GM19023 (cell line): ENCODE results near the gene OCIAD1.
"Not testable (repeated sequence)": the region's sequence is repeated elsewhere in the genome, so short reads cannot be mapped to it uniquely, and the experiment has no call there.

ENCODE experiments used
- ATAC-seq: cut with Tn5 transposase; IDR thresholded peaks from one replicate; pipeline ENCODE4 v1.9.1; 2021; ENCODE audit warnings: mild to moderate bottlenecking, moderate library complexity; ENCODE audit not compliant: unreplicated experiment

OCIAD1 gene

DNA sequence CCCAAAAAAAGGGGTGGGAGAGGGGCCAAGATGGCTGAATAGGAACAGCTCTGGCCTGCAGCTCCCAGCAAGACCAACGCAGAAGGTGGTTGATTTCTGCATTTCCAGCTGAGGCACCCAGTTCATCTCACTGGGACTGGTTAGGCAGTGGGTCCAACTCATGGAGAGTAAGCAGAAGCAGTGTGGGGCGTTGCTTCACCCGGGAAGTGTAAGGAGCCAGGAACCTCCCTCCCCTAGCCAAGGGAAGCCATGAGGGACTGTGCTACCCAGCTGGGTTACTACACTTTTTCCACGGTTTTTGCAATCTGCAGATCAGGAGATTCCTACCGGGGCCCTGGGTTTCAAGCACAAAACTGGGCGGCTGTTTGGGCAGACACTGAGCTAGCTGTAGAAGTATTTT lies 13.9 kb upstream of the OCIAD1 start:
- no peak for ATAC-seq

GRCh38 chr4:48821431-48821830 lies 9.5 kb upstream of the OCIAD1 start:
- not testable (repeated sequence) for ATAC-seq

GRCh38 chr4:48827622-48828021 lies 3.3 kb upstream of the OCIAD1 start:
- ATAC-seq, result no peak

- no peak for ATAC-seq
Observed at GRCh38 chr4:48831532-48832030, 693 bp downstream of the OCIAD1 start.

DNA sequence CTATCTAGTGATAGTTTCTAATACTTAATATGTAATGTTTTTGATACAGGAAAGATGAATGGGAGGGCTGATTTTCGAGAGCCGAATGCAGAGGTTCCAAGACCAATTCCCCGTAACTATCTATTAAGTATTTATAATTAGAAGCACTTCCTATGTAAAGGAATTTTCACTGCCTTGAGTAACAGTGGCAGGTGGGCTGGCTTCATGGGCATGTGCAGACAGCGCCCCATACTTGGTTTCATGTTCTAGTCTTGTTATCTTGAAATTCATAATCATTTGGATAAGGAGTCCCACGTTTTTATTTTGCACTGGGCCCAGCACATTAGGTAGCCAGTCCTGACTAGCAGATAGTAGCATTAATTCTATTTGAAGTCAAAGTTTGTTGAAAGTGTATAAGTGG lies 1.7 kb downstream of the OCIAD1 start:
- ATAC-seq, result no peak

- ATAC-seq, result no peak
Observed at GRCh38 chr4:48836658-48837057, 5.8 kb downstream of the OCIAD1 start.

- ATAC-seq, result no peak
Observed at GRCh38 chr4:48841045-48841827, 10.3 kb downstream of the OCIAD1 start.

GRCh38 chr4:48844843-48845242 lies 14.0 kb downstream of the OCIAD1 start:
- ATAC-seq, result no peak

- not testable (repeated sequence) for ATAC-seq
Observed at GRCh38 chr4:48848799-48849198, 17.9 kb downstream of the OCIAD1 start.

DNA sequence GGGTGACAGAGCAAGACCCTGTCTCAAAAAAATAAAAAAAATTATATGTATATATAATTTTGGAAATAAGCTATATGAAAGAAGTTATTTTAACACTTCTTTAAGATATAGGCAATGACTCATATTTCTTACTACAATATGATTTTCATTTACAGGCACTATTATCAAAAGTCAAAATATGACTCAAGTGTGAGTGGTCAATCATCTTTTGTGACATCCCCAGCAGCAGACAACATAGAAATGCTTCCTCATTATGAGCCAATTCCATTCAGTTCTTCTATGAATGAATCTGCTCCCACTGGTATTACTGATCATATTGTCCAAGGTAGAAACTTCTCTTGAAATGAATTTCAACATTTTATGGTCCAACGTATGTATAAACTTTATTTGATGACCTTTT lies 20.8 kb downstream of the OCIAD1 start:
- no peak for ATAC-seq

- ATAC-seq, result no peak
Observed at GRCh38 chr4:48853604-48854394, 22.9 kb downstream of the OCIAD1 start.

GRCh38 chr4:48854395-48854683 lies 23.5 kb downstream of the OCIAD1 start:
- no peak for ATAC-seq

GRCh38 chr4:48854982-48855381 lies 24.1 kb downstream of the OCIAD1 start:
- no peak for ATAC-seq

DNA sequence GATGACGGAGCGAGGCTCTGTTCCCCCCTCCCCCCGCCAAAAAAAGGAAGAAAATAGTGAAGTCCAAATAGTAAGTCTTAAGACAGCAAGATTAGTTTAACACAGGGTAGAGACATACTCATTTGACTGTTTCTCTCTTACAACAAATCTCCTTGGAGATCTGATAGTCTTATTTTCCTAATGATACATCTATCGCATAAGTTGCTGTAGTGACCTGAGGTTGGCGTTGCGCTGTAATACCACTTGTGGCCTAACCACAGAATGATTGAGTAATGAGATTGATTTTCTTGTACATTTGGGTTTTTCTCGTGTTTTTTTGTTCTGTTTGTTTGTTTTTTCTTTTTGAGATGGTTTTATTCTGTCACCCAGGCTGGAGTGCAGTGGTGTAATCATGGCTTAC lies 27.2 kb downstream of the OCIAD1 start:
- no peak for ATAC-seq

DNA sequence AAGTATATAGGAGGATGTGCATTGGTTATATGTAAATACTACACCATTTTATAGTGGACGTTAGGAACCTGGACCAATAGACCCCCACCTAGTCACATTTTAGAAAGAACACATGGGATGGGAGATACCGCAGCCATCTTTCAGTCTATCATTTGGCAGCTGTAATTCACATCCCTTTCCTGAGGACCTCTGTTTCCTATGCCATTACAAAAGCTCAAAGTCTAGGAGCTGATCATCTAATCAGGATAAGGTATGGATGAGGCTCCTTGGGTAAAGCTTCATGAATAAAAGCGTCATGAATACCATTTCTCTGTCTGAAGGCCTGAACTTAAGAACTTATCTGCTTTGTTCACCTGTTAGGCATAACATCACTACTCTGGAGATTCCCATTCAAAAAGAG lies 31.1 kb downstream of the OCIAD1 start:
- no peak for ATAC-seq

GRCh38 chr4:48862661-48863060 lies 31.8 kb downstream of the OCIAD1 start:
- no peak for ATAC-seq

- ATAC-seq, result no peak
Observed at GRCh38 chr4:48863728-48864127, 32.8 kb downstream of the OCIAD1 start.

GRCh38 chr4:48864696-48865095 lies 33.8 kb downstream of the OCIAD1 start:
- not testable (repeated sequence) for ATAC-seq

DNA sequence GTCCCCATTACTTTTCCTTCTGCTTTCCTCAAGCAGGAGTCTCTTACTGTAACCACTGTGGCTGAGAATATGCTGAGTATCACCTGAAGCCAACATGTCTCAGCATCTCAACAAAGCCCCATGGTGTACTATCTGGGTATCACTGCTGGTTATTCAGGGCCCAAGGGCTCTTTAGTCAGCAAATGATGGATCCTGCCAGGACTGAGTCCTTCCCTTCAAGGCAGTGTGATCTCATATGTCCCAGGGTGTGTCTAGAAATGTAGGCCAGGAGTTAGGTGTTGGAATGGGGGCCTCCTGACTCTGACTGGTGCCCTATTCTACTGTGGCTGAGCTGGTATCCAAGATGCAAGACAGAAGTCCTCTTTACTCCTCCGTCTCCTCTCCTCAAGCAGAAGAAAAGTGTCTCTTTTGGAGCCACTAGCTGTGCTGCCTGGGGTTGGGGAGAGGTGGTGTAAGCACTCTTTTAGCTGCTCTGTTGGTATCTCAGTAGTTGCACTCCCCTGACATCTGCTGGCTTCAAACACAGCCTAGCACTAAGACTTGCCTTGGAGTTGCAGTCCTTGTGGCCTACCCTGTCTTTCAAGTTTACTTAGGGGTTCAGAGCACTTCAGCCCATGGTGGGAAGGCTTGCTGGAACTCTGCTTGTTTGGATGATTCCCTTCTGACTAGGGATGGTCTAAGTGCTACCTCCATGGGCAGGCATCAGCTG lies 47.1 kb downstream of the OCIAD1 start:
- no peak for ATAC-seq

DNA sequence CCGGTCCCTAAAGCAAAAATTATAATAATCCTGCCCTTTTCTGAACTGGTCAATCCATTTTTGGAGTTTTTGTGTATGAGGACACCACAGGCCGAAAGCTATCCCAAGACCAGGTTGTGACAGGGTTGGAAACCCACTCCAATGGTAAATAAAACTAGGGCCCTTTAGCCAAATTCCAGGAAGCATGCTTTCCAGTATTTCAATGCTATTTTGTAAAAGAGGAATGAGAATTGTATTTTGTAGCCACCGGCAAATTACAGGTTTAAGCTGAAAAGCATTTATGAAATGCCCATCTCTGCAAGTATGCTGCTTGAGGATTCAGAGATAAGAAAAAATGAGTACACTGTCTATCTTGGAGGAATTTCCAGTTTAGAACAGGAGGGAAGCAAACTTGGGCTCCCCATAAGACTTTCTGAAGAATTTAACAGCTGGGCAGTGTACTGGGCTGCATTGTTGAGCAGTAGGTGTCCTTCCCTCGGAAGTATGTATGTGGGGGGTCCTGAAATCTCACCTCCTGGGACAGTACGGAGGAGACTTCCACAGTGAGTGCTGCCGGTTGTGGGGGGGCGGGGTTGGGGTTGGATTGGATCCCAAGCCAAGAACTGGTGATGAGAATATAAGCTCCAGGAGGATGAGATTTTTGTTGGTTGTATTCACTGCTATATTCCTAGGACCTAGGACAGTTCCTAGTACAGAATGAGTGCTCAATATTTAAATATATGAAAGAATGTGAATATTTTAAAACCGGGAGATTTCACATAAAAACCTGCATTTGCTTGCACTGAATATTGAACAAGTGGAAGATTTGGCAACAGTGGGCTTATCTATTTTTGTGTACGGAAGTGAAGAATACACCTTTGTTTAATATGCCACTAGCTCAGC lies 48.9 kb downstream of the OCIAD1 start:
- no peak for ATAC-seq

DNA sequence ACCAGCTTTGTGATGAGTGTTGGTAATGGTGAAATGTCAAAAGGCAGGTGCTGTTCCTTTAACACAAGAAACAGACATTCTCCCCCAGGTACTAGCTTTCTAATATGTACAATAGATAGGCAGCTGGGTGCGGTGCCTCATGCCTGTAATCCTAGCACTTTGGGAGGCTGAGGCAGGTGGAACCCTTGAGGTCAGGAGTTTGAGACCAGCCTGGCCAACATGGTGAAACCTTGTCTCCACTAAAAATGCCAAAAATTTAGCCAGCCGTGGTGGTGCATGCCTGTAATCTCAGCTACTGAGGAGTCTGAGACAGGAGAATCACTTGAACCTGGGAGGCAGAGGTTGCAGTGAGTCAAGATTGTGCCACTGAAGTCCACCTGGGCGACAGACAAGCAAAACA lies 50.8 kb downstream of the OCIAD1 start:
- ATAC-seq, result not testable (repeated sequence)
